ENCODE measurements around the gene MLEC.

Gene MLEC

DNA sequence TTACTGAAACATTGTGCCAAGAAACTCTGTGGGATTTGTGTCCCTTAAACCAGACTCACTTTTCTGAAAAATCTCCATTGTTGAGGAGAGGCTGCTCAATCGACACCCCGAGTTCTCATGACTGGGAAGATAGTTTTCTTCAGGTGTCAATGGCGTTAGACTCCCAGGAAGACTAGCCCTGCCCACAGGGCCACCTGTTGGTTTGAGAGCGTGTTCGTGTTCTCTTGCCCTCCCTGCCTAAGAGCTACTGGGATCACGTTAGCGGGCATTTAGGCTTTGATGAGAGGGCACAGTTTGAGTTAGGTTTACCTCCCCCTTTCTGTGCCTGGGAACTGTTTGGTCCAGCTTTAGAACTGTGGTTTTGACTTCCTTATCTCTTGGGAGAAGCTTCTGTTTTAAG lies 12.6 kb downstream of the MLEC start:
- TF ChIP-seq, protein P1, sequence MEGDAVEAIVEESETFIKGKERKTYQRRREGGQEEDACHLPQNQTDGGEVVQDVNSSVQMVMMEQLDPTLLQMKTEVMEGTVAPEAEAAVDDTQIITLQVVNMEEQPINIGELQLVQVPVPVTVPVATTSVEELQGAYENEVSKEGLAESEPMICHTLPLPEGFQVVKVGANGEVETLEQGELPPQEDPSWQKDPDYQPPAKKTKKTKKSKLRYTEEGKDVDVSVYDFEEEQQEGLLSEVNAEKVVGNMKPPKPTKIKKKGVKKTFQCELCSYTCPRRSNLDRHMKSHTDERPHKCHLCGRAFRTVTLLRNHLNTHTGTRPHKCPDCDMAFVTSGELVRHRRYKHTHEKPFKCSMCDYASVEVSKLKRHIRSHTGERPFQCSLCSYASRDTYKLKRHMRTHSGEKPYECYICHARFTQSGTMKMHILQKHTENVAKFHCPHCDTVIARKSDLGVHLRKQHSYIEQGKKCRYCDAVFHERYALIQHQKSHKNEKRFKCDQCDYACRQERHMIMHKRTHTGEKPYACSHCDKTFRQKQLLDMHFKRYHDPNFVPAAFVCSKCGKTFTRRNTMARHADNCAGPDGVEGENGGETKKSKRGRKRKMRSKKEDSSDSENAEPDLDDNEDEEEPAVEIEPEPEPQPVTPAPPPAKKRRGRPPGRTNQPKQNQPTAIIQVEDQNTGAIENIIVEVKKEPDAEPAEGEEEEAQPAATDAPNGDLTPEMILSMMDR (IDR thresholded peaks at IDR 0.05): no peak

DNA sequence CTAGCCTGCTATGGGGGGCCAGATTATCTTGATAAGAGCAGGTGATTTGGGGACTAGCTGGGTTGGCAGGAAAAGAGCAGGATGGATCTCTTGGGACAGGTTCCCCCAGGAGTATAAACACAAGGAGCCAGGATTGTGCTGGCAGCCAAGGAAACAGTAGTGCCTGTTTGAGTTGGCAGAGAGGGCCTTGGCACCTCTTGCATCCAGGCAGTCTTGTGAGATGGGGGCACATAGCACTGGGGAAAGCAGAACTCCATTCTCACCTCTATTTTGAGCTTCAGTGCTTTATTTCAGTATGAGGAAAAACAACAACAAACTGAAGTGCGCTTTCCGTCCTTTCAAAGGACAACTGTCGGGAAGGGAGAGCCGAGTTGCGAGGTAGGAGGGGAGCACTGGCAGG lies 13.9 kb downstream of the MLEC start:
- TF ChIP-seq, protein P1 (IDR thresholded peaks at IDR 0.05): no peak

DNA sequence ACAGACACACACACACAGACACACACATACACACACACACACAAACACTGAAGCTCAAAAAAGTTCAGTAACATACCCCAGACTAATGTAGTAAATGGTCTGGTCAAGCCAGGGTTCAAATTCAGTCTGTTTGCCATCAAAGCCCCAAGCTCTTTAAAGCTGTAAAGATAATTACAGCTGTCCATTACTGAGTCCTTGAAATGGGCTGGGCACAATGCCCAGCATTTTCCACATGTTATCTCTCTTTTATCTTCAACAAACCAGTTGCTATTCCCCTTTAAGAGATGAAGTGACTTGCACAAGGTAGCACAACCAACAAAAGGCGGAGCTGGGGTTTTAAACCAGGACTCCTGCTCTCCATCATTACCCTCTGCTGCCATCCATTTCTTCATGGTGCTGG lies 15.7 kb downstream of the MLEC start:
- TF ChIP-seq, protein P1 (IDR thresholded peaks at IDR 0.05): no peak

DNA sequence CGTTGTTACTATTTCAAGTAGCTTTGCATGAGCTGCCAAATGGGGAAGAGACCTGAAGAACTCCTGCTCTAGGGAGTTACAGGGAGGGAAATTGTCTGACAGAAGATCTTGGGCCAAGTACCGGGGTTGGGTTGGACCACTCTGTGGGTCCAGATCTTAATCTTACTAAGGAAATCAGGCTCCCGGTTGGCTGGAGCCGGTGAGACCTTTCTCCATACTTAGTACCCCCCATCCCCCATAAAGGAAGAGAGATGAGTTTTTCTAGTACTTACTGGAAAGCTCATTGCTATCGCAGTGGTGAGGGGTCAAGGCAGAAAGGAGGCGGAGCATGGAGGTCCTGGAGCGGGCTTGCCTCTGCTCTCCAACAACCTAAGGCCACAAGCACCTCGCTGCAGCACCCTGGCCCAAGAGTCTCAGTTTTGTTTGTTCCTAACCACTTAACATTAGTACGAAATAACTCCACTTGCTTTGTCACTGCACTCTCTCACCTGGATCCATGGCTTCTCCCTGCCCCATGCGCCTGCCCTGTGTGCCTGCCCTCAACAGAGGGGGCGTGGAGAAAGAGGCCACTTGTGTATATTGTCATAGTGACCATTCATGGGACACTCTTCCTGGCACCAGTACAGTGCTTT lies 16.5 kb downstream of the MLEC start:
- TF ChIP-seq, protein P1 (IDR thresholded peaks at IDR 0.05): no peak

DNA sequence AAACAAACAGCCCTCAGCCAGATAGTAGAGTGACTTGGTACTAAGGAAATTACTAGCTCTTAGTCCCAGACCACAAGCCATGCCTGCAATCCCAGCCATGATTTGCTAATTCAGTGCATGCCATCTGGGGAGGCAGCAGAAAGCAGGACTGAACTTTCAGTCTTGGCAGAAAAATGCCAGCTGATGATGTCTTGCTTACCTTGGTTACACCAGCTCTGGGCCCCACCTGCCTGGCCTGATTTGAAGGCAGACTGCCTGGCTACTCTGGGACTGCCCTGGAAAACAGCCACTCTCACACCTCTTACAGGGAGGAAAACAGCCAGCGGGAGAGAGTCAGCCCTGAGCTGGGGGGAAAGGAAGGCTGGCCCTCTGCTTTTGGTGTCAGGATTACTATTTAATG lies 18.7 kb downstream of the MLEC start:
- TF ChIP-seq, protein P1 (IDR thresholded peaks at IDR 0.05): no peak

DNA sequence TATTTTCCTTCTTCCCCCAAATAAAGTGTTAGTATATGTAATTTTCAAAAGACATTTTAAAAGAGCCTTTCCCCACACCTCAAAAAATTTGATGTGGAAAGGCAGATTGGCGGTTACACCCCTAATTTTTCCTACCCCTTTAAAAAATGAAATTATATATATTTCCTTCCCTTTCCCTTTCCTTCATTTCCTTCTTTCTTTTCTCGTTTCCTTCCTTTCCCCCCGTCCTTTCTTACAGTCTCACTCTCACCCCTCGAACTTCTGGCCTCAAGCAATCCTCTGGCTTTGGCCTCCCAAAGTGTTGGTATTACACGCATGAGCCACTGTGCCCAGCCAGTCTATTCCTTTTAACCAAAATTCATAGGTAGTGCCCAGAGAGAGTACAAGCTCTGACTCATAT lies 19.1 kb downstream of the MLEC start:
- TF ChIP-seq, protein P1 (IDR thresholded peaks at IDR 0.05): no peak

DNA sequence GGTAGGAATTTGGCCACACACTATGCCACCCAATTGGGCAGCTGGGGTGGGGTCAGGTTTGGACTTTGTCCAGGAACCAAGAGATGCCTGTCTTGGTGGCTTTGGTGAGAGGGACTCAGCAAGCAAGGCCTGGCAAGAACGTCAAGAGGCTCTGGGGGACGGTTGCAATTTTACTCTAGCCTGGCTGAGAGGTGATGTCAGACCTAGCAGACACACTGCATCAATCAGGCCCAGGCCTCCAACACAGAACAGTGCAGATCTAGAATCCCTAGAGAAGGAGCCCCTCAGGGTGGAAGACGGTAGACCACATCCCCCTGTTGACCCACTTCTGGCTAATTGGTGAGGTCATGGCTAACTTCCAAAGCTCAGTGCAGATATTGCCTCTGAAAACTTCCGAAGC lies 21.7 kb downstream of the MLEC start:
- TF ChIP-seq, protein P1 (IDR thresholded peaks at IDR 0.05): no peak

All from LNCAP (cell line).